ENCODE data around the gene IL34. TPM values are rescaled to one million over a fixed set of nuclear protein-coding genes. Genes with fewer than 3 reads are reported as not detected.
"Not testable (repeated sequence)": the region's sequence is repeated elsewhere in the genome, so short reads cannot be mapped to it uniquely, and the experiment has no call there.

IL34 gene
- total RNA-seq, 1 donor from 2014 or later = 1.4 TPM

DNA sequence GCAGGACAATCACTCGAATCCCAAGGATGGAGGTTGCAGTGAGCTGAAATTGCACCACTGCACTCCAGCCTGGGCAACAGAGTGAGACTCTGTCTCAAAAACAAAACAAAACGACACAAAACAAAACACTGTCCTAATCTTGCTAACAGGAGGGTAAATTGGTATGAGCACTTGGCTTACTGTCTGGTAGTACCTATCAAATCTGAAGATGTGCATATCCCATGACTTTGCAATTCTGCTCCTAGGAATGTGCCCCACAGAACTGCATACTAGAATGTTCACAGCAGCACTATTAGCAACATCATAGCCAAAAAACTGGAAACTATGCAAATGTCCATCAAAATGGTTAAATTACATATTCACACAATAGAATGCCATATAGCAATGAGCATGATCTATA is 23.8 kb downstream of the IL34 start:
- H3K27ac Mint-ChIP-seq = no peak overlapping the region
- TF ChIP-seq, protein P1, sequence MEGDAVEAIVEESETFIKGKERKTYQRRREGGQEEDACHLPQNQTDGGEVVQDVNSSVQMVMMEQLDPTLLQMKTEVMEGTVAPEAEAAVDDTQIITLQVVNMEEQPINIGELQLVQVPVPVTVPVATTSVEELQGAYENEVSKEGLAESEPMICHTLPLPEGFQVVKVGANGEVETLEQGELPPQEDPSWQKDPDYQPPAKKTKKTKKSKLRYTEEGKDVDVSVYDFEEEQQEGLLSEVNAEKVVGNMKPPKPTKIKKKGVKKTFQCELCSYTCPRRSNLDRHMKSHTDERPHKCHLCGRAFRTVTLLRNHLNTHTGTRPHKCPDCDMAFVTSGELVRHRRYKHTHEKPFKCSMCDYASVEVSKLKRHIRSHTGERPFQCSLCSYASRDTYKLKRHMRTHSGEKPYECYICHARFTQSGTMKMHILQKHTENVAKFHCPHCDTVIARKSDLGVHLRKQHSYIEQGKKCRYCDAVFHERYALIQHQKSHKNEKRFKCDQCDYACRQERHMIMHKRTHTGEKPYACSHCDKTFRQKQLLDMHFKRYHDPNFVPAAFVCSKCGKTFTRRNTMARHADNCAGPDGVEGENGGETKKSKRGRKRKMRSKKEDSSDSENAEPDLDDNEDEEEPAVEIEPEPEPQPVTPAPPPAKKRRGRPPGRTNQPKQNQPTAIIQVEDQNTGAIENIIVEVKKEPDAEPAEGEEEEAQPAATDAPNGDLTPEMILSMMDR (IDR thresholded peaks at IDR 0.05; ENCODE audit: unreplicated experiment) = no peak

DNA sequence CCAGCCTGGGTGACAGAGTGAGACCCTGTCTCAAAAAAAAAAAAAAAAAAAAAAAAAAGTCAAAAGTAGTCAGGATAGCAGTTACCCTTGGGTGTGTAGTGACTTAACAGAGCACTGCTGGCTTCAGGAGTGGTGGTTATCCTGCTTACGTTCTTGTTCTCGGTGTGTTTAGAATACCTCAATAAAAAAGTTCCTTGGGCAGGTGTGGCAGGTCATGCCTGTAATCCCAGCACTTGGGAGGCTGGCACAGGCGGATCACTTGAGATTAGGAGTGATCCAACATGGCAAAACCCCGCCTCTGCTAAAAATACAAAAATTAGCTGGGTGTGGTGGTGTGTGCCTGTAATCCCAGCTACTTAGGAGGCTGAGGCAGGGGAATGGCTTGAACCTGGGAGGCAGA is 24.6 kb downstream of the IL34 start:
- H3K36me3 Mint-ChIP-seq = peaks cover 71% of the 10 kb centered on the region

More for the DNA sequence above, 23.8 kb downstream of the IL34 start:
- peaks cover 15% of the 10 kb centered on the region for H3K9me3 Mint-ChIP-seq
- no peak overlapping the region for H3K4me3 Mint-ChIP-seq
- no peaks in the 10 kb centered on the region for H3K4me1 Mint-ChIP-seq
- H3K27me3 Mint-ChIP-seq (ENCODE audit: low read depth) = no peaks in the 10 kb centered on the region
- no peak for DNase-seq (ENCODE audit: low spot score in 2 of 2, unreplicated experiment in 2 of 2)
- peaks cover 71% of the 10 kb centered on the region for H3K36me3 Mint-ChIP-seq

DNA sequence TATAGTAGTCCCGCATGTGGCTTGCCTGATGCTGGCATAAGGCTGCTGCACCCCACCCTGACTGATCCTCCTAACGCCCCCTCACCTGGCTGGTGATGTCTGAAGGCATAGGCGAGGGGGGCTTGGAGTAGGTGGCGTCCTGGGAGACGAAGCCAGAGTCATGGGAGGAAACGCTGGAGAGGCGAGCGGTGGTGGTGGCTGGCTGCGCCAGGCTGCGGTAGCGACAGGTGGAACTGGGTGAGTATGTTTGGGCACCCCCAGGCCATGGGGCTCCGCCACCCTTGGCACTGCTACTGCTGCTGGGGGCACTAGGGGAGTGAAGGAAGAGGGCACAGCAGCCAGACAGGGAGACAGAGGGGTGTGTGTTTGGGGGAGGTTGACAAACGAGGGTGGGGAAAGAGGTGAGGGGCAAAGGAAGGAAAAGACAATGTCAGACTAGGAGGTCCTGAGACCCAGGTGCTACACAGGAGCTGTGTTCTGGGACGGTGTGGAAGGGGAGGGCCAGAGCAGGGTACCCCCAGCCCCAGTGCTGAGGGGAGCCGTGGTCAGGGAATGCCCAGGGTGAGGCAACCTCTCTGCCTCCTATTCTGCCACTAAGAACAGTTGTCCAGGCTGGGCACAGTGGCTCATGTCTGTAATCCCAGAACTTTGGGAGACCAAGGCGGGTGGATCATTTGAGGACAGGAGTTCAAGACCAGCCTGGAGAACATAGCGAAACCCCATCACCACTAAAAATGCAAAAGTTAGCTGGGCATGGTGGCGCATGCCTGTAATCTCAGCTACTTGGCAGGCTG is 28.1 kb downstream of the IL34 start:
- no peaks in the 10 kb centered on the region for H3K4me1 Mint-ChIP-seq
- no peak overlapping the region for H3K27ac Mint-ChIP-seq
- H3K36me3 Mint-ChIP-seq = peaks cover 53% of the 10 kb centered on the region
- TF ChIP-seq, protein P1 (IDR thresholded peaks at IDR 0.05; ENCODE audit: unreplicated experiment) = no peak
- H3K9me3 Mint-ChIP-seq = peaks cover 6% of the 10 kb centered on the region
- DNase-seq (ENCODE audit: low spot score in 2 of 2, unreplicated experiment in 2 of 2) = no peak
- no peaks in the 10 kb centered on the region for H3K27me3 Mint-ChIP-seq (ENCODE audit: low read depth)
- H3K4me3 Mint-ChIP-seq = no peak overlapping the region

More for the DNA sequence above, 24.6 kb downstream of the IL34 start:
- H3K4me1 Mint-ChIP-seq; H3K27ac Mint-ChIP-seq; DNase-seq (ENCODE audit: low spot score in 2 of 2, unreplicated experiment in 2 of 2); H3K4me3 Mint-ChIP-seq; H3K27me3 Mint-ChIP-seq (ENCODE audit: low read depth): not testable (repeated sequence)
- H3K9me3 Mint-ChIP-seq = peaks cover 15% of the 10 kb centered on the region

DNA sequence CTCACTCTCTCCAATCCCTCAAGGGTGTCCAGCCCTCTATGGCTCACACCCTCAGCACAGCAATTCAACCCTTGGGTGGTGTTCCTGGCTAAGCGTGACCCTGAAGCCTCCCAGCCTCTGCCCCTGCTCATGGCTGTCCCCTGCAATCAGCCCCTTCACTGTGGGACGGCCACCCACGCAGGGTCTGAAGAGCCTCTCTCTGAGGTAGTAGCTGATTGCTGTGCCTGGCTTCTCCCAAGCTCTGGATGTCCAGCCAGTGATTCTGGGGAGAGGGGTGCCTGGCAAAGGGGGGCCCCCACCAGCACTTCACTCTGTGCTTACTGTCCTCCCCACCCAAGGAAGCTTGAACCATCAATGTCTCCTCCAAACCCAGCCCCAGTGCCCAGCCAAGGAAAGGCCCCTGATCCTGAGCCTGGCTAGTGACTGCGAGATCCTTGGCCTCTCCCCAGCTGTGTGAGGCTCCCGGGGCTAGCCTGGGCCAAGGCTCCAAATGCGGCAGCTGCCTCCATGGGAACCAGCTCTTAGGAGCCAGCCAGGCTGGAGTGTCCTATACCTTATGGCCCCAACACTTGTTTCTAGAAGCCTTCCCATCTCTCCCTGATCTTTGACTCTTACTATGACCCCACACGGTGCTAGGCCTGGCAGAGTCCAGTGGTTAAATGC is 29.6 kb downstream of the IL34 start:
- peaks cover 40% of the 10 kb centered on the region for H3K36me3 Mint-ChIP-seq
- peaks cover 4% of the 10 kb centered on the region for H3K4me1 Mint-ChIP-seq
- no peak for DNase-seq (ENCODE audit: low spot score in 2 of 2, unreplicated experiment in 2 of 2)
- TF ChIP-seq, protein P1 (IDR thresholded peaks at IDR 0.05; ENCODE audit: unreplicated experiment) = no peak
- H3K4me3 Mint-ChIP-seq = no peak overlapping the region
- H3K27ac Mint-ChIP-seq = no peak overlapping the region
- no peaks in the 10 kb centered on the region for H3K27me3 Mint-ChIP-seq (ENCODE audit: low read depth)
- H3K9me3 Mint-ChIP-seq = no peaks in the 10 kb centered on the region

DNA sequence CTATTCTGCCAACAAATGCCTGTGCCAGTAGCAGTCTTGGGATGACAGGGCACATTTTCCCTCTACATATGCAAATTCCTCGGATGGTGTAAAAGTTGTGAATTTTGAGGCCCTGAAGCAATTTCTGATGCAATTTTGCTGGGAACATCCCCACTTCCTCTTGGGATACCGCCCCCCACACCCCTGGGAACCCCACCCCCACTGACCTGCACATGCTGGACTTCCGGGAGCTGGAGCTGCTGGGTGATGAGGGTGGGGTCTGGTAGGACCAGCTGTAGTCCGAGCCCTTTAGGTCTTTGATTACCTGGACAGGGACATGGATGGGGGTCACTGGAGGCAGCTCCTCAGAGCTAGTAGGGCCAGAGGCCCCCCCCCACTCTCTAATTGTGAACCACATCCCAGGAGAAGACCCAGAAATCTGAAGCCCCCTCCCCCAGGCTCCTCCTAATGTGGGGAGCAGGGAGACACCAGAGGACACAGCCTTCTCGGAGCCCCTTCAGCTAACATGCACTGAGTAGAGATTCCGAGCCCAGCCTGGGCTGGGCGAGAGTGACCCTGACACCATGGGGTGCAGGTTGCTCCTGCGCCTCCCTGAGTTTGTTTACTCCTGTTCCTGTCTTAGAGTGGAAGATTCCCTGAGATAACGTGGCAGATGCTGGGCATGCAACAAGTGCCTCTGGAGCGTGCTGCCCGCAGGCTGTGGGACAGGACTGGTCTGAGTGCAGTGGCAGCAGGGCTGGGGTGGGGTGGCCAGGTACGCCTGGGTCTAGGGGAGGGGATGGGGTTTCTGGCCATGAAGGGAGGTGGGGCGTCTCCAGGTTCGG is 30.5 kb downstream of the IL34 start:
- Mint-ChIP-seq H3K27ac (no peak overlapping the region), H3K4me3 (no peak overlapping the region), H3K9me3 (no peaks in the 10 kb centered on the region), H3K4me1 (peaks cover 8% of the 10 kb centered on the region), H3K27me3 (ENCODE audit: low read depth) (no peaks in the 10 kb centered on the region), H3K36me3 (peaks cover 32% of the 10 kb centered on the region)
- DNase-seq (ENCODE audit: low spot score in 2 of 2, unreplicated experiment in 2 of 2) = no peak
- TF ChIP-seq, protein P1 (IDR thresholded peaks at IDR 0.05; ENCODE audit: unreplicated experiment) = no peak

Measured in mesothelial cell of epicardium (in vitro differentiated cells).